ENCODE measurements around the gene CTNNBL1.

CTNNBL1 gene

GRCh38 chr20:37833221-37833896 lies 139.5 kb downstream of the CTNNBL1 start:
- Histone ChIP-seq H3K9me3 (no peaks in the 10 kb centered on the region), H3K4me3 (no peak overlapping the region), H3K36me3 (no peaks in the 10 kb centered on the region), H3K27ac (no peak overlapping the region), H3K4me1 (peaks cover 0 to 2% (median 0%) of the 10 kb centered on the region in 4 donors), H3K27me3 (no peaks in the 10 kb centered on the region)
- intact Hi-C loops (cut with DNase I; ENCODE audit: low total_unique reads): no loop called here
- no peak for DNase-seq
- no peak for TF ChIP-seq CTCF (IDR thresholded peaks at IDR 0.05)

GRCh38 chr20:37836926-37837325 lies 143.1 kb downstream of the CTNNBL1 start:
- no peak for DNase-seq
- intact Hi-C loops (cut with DNase I; ENCODE audit: low total_unique reads): no loop called here
- Histone ChIP-seq H3K36me3 (peaks cover 10 to 23% (median 16%) of the 10 kb centered on the region in 3 donors), H3K9me3 (no peaks in the 10 kb centered on the region), H3K27me3 (no peaks in the 10 kb centered on the region), H3K4me1 (peaks cover 0 to 2% (median 0%) of the 10 kb centered on the region in 4 donors), H3K27ac (no peak overlapping the region), H3K4me3 (no peak overlapping the region)
- no peak for TF ChIP-seq CTCF (IDR thresholded peaks at IDR 0.05)

GRCh38 chr20:37837924-37838323 lies 144.1 kb downstream of the CTNNBL1 start:
- DNase-seq: no peak
- H3K27me3 ChIP-seq: no peaks in the 10 kb centered on the region
- no peak overlapping the region for H3K4me3 ChIP-seq
- no peaks in the 10 kb centered on the region for H3K4me1 ChIP-seq
- peaks cover 20 to 33% (median 25%) of the 10 kb centered on the region in 3 donors for H3K36me3 ChIP-seq
- H3K27ac ChIP-seq: no peak overlapping the region
- intact Hi-C loops (cut with DNase I; ENCODE audit: low total_unique reads): no loop called here
- no peak for TF ChIP-seq CTCF (IDR thresholded peaks at IDR 0.05)
- H3K9me3 ChIP-seq: no peaks in the 10 kb centered on the region

- no peak for TF ChIP-seq CTCF (IDR thresholded peaks at IDR 0.05)
- no peak for DNase-seq
- Histone ChIP-seq H3K27me3 (no peaks in the 10 kb centered on the region), H3K9me3 (no peaks in the 10 kb centered on the region), H3K4me3 (no peak overlapping the region), H3K4me1 (no peaks in the 10 kb centered on the region), H3K36me3 (peaks cover 25 to 41% (median 31%) of the 10 kb centered on the region in 3 donors), H3K27ac (no peak overlapping the region)
- intact Hi-C loops (cut with DNase I; ENCODE audit: low total_unique reads): no loop called here
Measured at GRCh38 chr20:37838769-37839431, 145.1 kb downstream of the CTNNBL1 start.

GRCh38 chr20:37839432-37839827 lies 145.6 kb downstream of the CTNNBL1 start:
- no peaks in the 10 kb centered on the region for H3K4me1 ChIP-seq
- peaks cover 25 to 45% (median 31%) of the 10 kb centered on the region in 3 donors for H3K36me3 ChIP-seq

More at GRCh38 chr20:37839432-37839827, 145.6 kb downstream of the CTNNBL1 start:
- intact Hi-C loops (cut with DNase I; ENCODE audit: low total_unique reads): no loop called here
- H3K27ac ChIP-seq: no peak overlapping the region
- no peaks in the 10 kb centered on the region for H3K9me3 ChIP-seq
- TF ChIP-seq CTCF (IDR thresholded peaks at IDR 0.05): no peak
- no peak overlapping the region for H3K4me3 ChIP-seq
- DNase-seq: no peak
- no peaks in the 10 kb centered on the region for H3K27me3 ChIP-seq
